HG02981 (cell line): ENCODE results near the gene IQSEC1.
"Not testable (repeated sequence)": the region's sequence is repeated elsewhere in the genome, so short reads cannot be mapped to it uniquely, and the experiment has no call there.

ENCODE experiments used
- ATAC-seq: cut with Tn5 transposase; IDR thresholded peaks from one replicate; pipeline ENCODE4 v1.9.1; 2021; ENCODE audit warnings: mild to moderate bottlenecking, moderate library complexity; ENCODE audit not compliant: unreplicated experiment

IQSEC1 gene

GRCh38 chr3:12886106-12886679 lies 187.0 kb downstream of the IQSEC1 start:
- ATAC-seq: no peak

DNA sequence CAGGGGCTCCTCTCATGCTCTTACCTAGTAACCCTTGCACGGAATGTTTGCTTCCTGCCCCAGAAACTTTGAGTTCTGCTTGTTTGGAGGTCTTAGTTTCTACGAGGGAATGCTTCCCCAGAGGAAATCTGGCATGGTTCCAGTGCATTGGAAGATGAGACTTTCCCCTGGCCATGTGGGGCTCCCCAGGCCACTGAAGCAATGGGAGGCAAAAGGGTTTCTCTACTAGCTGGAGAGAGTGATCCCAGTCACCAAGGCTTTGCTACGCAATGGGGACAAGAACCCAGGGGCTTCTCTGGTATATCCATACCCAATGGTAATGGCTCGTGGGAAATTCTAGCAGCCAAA lies 187.7 kb downstream of the IQSEC1 start:
- no peak for ATAC-seq

DNA sequence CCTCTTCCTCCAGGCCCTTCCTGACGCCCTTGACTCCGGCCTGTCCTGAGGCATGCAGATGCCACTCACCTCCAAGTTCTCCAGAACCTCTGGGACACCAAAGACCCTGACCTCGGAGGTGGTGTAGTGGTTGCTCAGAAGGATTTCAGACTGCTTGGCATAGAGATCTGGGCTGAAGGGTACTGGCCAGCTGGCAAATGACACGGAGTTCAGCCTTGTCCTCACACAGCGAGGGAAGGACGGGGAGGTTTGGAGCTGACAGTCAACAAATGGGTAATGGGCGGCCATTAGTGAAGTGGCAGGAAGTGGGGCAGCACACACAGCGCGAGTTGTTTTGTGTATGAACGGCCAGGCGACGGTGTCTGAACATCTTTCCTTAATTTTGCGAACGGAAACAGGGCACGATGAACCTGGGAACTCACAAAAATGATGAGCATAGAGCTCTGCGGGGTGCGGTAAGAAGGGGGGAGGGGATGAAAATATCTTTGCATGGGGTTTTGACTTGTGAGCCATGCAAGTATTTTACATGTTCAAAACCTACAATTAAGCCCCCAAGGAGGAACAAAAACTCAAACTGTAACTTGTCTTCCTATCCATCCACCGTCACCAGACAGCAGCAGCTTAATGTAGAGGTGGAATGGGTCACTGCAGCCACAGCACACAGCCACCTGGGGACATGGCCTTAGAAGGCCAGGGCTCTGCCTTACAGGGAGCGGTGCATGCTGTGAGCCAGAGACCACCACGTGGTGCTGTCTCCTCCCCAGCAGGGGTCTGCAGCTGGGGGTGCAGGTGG lies 188.2 kb downstream of the IQSEC1 start:
- no peak for ATAC-seq

DNA sequence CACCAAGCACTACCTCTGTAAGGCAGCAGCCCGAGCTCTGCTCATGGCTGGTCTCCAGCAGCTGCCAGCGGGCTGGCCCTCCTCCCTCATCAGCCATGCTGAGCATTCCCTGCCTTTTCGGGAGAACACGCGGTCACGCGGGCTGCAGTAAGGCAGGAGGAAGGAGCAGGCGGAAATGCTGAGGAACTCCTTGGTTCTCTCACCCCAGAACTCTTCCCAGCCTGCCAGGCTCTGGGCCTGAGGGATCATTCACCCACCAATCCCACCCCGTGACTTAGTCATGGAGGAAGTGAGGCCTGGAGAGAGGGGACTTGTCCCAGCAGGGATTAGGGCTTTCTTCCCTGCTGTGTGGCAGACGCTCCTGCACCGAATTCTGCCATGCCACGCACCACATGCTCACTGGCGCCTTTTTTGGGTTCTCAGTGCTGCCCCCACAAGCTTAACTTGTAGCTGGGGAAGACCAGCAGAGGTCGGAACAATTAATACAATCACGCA lies 189.0 kb downstream of the IQSEC1 start:
- ATAC-seq: no peak

DNA sequence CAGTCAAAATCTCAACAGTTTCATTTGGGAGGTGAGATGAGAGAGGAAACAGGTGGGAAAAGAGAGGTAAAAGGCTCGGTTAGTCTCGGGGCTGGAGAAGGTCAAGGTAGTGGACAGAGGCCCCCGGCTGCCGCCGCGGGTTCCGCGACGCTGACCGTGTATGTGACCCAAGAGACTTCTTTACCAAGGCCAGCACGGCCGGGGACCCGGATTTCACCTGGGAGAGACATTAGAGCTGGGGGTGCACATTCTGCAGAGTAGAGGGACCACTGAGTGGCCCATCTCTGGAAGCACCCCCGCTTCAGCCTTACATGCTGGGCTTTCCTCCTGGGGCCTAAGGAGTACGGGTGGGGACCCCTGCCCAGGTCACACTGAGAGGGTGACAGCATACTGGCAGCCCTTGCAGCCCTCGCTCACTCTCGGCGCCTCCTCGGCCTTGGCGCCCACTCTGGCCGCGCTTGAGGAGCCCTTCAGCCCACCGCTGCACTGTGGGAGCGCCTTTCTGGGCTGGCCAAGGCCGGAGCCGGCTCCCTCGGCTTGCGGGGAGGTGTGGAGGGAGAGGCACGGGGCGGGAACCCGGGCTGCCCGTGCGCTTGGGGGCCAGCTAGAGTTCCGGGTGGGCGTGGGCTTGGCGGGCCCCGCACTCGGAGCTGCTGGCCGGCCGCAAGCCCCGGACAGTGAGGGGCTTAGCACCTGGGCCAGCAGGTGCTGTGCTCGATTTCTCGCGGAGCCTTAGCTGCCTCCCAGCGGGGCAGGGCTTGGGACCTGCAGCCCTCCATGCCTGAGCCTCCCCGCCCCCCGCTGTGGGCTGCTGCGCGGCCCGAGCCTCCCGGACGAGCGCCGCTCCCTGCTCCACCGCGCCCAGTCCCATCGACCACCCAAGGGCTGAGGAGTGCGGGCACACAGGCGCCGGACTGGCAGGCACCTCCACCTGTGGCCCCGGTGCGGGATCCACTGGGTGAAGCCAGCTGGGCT lies 190.6 kb downstream of the IQSEC1 start:
- no peak for ATAC-seq

DNA sequence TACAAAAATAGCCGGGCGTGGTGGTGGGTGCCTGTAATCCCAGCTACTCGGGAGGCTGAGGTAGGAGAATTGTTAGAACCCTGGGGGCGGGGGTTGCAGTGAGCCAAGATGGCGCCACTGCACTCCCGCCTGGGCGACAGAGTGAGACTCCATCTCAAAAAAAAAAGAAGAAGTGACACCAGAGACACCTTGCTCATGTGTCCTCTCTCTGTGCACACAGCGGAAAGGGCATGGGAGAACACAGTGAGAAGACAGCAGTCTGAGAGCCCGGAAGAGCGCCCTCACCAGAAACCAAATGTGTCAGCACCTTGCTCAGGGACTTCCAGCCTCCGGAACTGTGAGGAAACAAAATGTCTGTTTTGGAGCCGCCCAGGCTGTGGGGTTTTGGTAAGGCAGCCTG lies 191.4 kb downstream of the IQSEC1 start:
- peak; percentile 44 for ATAC-seq

DNA sequence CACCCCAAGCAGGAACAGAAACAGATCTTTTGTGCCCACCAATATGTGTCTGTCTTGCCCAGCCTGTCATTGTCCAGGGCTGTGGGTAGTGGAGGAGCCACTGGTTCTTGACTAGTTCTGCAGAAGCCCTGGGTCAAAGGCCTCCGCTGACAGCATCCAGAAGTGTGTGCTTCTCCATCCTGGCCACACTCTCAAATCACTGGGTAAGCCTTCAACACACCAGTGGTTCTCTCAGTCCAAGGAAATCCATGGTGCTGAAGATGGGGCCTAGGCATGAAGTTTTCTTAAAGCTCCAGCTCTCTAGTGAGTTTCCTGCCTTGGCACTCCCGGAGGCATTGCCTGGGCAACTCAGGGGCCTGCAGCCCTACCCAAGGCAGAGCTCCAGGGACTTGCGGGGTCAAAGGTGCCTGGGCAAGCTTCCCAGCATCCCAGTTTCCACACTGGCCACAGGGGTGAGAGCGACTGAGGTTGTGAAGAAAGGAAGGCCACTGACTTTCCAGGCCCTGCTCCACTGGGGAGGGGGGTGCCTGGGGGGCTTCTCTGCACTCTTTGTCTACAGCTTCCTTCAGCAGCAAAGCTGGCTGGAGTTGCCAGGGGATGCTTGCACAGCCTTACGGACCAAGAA lies 193.9 kb downstream of the IQSEC1 start:
- ATAC-seq: no peak

DNA sequence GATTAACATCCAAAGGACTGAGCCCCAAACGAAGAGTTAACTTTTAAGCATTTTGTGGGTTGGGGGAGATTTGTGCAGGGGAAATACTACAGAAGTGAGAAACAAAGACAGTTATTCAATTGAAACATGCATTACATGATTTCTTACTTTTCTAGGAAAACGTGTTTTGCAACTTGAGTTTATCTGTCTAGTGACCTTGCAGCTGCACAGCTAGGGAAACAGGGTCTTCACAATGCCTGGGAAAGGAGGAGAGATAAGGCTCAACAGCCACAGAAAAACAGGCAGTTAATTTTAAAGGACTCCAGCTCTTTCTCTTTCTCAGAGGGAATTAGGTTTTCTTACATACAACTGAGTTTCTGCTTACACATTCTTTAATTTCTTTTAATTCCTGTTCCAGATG lies 194.5 kb downstream of the IQSEC1 start:
- ATAC-seq: not testable (repeated sequence)

DNA sequence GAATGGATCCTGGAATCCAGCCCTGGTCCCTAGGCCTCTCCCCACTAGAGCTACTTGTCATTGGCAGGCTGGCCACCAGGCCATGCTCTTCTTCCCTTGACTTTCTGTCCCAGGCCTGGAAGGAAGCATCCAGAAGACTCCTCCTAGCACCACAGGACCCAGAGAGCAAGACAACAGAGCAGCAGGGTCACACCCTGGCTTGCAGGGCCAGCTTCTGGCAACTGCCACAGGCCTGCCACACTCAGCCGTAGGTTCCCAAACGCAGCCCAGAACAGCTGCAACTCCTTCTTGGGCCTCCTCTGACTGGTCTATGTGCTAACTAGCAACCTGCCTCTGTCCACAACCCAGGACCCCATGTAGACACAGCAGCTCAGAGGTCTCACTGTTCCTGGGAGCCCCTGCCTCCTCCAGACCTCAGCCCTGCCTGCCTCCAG lies 195.1 kb downstream of the IQSEC1 start:
- no peak for ATAC-seq

- ATAC-seq: no peak
Observed at GRCh38 chr3:12877040-12877439, 196.2 kb downstream of the IQSEC1 start.

- ATAC-seq: no peak
Observed at GRCh38 chr3:12875857-12876836, 197.1 kb downstream of the IQSEC1 start.

GRCh38 chr3:12871404-12871983 lies 201.7 kb downstream of the IQSEC1 start:
- no peak for ATAC-seq

- ATAC-seq: peak; percentile 37
Observed at GRCh38 chr3:12870942-12871341, 202.3 kb downstream of the IQSEC1 start.

DNA sequence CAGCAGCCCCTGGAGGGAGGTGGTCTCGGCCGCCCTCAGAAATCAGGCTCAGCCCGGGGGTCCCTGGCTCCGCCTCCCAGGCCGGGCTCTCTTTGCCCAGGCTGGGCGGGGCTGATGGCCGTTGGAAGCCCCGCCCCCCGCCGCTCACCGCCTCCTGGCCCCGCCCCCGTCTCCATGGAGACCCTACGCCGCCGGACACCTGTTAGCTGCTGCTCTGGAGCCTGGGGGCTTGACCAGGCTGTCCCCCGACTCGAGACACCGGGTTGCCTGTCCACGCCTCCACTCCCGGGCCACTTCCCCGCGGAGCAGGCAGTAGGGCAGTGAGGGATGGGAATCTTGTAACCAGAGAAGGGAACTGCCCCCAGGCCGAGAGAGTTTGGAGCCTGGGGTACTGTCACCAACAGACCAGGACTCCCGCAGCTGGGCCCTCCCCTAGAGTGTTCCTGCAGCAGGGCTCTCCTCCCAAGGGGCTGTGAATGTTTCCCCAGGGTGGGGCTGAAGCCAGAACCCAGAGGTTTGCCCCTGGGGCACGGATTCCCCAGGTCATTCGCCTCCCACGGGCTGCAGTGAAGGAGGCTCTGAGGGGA lies 204.1 kb downstream of the IQSEC1 start:
- peak; percentile 46 for ATAC-seq

GRCh38 chr3:12868039-12869034 lies 204.9 kb downstream of the IQSEC1 start:
- peak; percentile 53 for ATAC-seq

- no peak for ATAC-seq
Observed at GRCh38 chr3:12866836-12867235, 206.4 kb downstream of the IQSEC1 start.

DNA sequence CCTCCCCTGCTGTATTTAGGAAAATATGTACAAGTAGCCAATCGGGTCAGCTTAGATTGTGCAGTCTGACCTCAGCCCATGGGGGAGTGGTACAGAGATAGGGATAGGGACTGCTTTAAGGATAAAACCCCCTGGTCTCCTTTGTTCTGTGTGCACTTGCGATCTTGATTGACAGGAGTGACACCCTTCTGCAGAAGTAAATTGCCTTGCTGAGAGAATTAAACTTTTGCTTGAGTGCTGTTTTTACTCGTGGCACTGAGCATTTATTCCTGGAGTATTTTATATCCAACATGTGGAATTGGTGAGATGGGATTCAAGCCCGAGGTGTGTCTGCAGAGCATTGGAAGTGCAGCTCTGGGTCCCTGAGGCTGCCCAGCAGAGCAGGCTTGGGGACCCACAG lies 208.0 kb downstream of the IQSEC1 start:
- no peak for ATAC-seq

- ATAC-seq: no peak
Observed at GRCh38 chr3:12862387-12862786, 210.8 kb downstream of the IQSEC1 start.
